ENCODE data around the gene DCLK2.
A peak's percentile ranks its signal among the peaks of the same experiment; 100 is the strongest.

The DCLK2 gene

GRCh38 chr4:150283689-150284088, 205.4 kb downstream of the DCLK2 start:
- DNase-seq (ENCODE audit: low spot score) = no peak
- in situ Hi-C loops (cut with MboI; ENCODE audit: low sequenced_read_pairs, unreplicated experiment) = no loop called here
- no peak for TF ChIP-seq CTCF (IDR thresholded peaks at IDR 0.05; ENCODE audit: borderline replicate concordance, control extremely low read depth, extremely low read depth, insufficient read depth, missing control alignments)

- no peak for TF ChIP-seq CTCF (IDR thresholded peaks at IDR 0.05; ENCODE audit: borderline replicate concordance, control extremely low read depth, extremely low read depth, insufficient read depth, missing control alignments)
- in situ Hi-C loops (cut with MboI; ENCODE audit: low sequenced_read_pairs, unreplicated experiment) = no loop called here
- no peak for DNase-seq (ENCODE audit: low spot score)
Observed at GRCh38 chr4:150286656-150287055, 208.4 kb downstream of the DCLK2 start.

GRCh38 chr4:150289198-150289597, 211.0 kb downstream of the DCLK2 start:
- in situ Hi-C loops (cut with MboI; ENCODE audit: low sequenced_read_pairs, unreplicated experiment) = no loop called here
- DNase-seq (ENCODE audit: low spot score) = no peak
- TF ChIP-seq CTCF (IDR thresholded peaks at IDR 0.05; ENCODE audit: borderline replicate concordance, control extremely low read depth, extremely low read depth, insufficient read depth, missing control alignments) = no peak

- no peak for DNase-seq (ENCODE audit: low spot score)
- TF ChIP-seq CTCF (IDR thresholded peaks at IDR 0.05; ENCODE audit: borderline replicate concordance, control extremely low read depth, extremely low read depth, insufficient read depth, missing control alignments) = no peak
- in situ Hi-C loops (cut with MboI; ENCODE audit: low sequenced_read_pairs, unreplicated experiment) = loop anchor here (10.0 kb wide), 1 partner anchor 575 kb away; no protein-coding TSS in a partner anchor
Observed at GRCh38 chr4:150289881-150290280, 211.6 kb downstream of the DCLK2 start.

- DNase-seq (ENCODE audit: low spot score) = peak; percentile 22
- peak; percentile 29 for TF ChIP-seq CTCF (IDR thresholded peaks at IDR 0.05; ENCODE audit: borderline replicate concordance, control extremely low read depth, extremely low read depth, insufficient read depth, missing control alignments)
- in situ Hi-C loops (cut with MboI; ENCODE audit: low sequenced_read_pairs, unreplicated experiment) = loop anchor here (10.0 kb wide), 1 partner anchor 567 kb away; no protein-coding TSS in a partner anchor
Observed at GRCh38 chr4:150297861-150298474, 219.7 kb downstream of the DCLK2 start.

GRCh38 chr4:150299816-150300215, 221.6 kb downstream of the DCLK2 start:
- TF ChIP-seq CTCF (IDR thresholded peaks at IDR 0.05; ENCODE audit: borderline replicate concordance, control extremely low read depth, extremely low read depth, insufficient read depth, missing control alignments) = no peak
- no peak for DNase-seq (ENCODE audit: low spot score)
- in situ Hi-C loops (cut with MboI; ENCODE audit: low sequenced_read_pairs, unreplicated experiment) = loop anchor here (10.0 kb wide), 1 partner anchor 565 kb away; no protein-coding TSS in a partner anchor
